ENCODE measurements around the gene C11orf68.

Gene C11orf68

DNA sequence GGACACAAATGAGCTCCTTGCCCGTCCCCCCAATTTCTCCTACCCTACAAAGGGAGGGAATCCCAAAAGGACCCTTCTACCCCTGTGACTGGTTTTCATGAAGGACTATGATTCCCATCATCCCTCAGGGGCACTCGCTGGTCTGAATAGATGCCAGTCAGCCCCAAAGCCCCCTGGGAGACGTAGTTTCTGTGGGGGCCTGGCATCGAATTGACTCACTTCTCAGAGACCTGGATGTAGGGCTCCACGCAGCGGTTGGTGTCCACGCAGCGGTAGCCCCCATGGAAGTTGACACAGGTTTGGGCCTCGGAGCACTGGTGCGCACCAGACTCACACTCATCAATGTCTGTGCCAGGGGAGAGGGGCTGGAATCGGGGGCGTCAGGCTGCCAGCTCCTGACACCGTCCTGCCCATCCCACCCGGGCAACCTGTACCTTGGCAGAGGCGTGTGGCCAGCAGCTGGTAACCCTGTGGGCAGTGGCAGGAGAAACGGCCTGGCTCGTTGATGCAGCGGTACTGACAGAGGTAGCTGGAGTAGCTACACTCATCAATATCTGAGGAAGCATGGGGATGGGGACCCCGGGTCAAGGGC lies 50.7 kb downstream of the C11orf68 start:
- ATAC-seq (replicated peaks; ENCODE audit: extremely low read depth, poor library complexity, severe bottlenecking) (peak; percentile 45), DNase-seq (ENCODE audit: low spot score in 2 of 2) (no peak)
- peaks cover 32% of the 10 kb centered on the region for H3K4me1 Mint-ChIP-seq
- H3K36me3 Mint-ChIP-seq (ENCODE audit: insufficient read depth) = peaks cover 23% of the 10 kb centered on the region
- no peak overlapping the region for H3K4me3 Mint-ChIP-seq
- H3K27me3 Mint-ChIP-seq = no peaks in the 10 kb centered on the region
- no peak overlapping the region for H3K27ac Mint-ChIP-seq (ENCODE audit: low read depth)
- H3K9me3 Mint-ChIP-seq = no peaks in the 10 kb centered on the region

DNA sequence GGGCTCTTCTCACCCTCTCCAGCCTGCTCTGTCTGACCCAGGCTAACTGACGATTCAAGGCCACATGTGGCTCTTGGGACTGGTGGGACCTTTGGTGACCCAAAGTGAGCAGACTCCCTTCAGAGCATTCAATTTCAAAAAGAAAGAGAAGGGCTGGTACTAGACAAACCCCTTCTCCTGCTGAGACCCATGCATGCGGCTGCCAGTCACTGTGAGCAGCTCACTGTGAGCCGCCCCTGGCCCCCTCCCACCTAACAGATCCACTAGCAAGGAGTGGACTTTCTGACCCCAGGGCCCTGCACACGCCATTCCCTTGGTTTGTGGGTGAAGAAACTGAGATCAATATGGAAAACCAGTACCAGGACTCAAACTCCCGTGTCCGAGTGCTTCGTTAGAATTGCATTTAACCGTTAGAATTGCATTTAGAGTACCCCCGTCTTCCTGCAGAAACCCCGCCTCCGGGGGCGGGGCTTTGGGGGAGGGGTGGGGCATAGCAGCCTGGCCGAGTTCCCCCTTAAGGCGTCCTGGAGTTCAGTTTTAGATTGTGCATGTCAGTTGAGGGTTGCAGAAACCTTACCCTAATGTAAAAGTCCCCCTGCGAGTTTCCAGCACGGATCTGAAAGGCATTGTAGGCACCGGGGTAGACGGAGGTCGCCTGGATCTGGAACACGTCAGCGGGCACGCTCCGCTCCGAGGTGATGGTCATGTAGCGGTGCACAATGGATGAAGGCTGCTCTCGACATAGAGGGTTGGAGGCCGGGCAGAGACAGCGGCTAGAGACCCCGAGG lies 51.4 kb downstream of the C11orf68 start:
- peaks cover 21% of the 10 kb centered on the region for H3K36me3 Mint-ChIP-seq (ENCODE audit: insufficient read depth)
- H3K9me3 Mint-ChIP-seq = no peaks in the 10 kb centered on the region
- DNase-seq (ENCODE audit: low spot score in 2 of 2) (no peak), ATAC-seq (replicated peaks; ENCODE audit: extremely low read depth, poor library complexity, severe bottlenecking) (no peak)
- no peak overlapping the region for H3K27ac Mint-ChIP-seq (ENCODE audit: low read depth)
- no peak overlapping the region for H3K4me3 Mint-ChIP-seq
- H3K4me1 Mint-ChIP-seq = peaks cover 35% of the 10 kb centered on the region
- H3K27me3 Mint-ChIP-seq = no peaks in the 10 kb centered on the region

Data from central memory CD8-positive, alpha-beta T cell (primary cell).